GM21786 (cell line): Measurements from ENCODE around the gene RALBP1.
"Not testable (repeated sequence)": the region's sequence is repeated elsewhere in the genome, so short reads cannot be mapped to it uniquely, and the experiment has no call there.

Source experiments
- ATAC-seq: cut with Tn5 transposase; IDR thresholded peaks from one replicate; pipeline ENCODE4 v1.9.1; 2021; ENCODE audit not compliant: unreplicated experiment

The RALBP1 gene

GRCh38 chr18:9454061-9454703 lies 21.1 kb upstream of the RALBP1 start:
- ATAC-seq, result no peak

- ATAC-seq, result no peak
Measured at GRCh38 chr18:9455718-9456511, 19.4 kb upstream of the RALBP1 start.

GRCh38 chr18:9466127-9466526 lies 9.2 kb upstream of the RALBP1 start:
- no peak for ATAC-seq

GRCh38 chr18:9466846-9467245 lies 8.5 kb upstream of the RALBP1 start:
- no peak for ATAC-seq

DNA sequence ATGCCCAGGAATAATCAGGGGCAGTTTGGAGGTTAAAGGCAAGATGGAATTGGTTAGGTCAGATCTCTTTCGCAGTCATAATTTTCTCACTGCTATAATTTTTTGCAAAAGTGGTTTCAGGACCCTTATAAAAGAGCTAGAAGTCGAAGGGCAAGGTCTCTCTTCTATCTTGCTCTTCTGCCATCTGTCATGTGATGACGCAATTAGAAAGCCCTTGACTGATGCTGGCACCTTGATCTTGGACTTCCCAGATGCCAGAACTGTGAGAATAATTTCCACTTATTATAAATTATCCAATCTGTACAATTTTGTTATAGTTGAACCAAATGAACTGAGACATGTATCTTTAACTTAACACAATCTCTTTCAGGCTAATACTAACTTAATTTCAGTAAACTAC lies 6.3 kb upstream of the RALBP1 start:
- no peak for ATAC-seq

DNA sequence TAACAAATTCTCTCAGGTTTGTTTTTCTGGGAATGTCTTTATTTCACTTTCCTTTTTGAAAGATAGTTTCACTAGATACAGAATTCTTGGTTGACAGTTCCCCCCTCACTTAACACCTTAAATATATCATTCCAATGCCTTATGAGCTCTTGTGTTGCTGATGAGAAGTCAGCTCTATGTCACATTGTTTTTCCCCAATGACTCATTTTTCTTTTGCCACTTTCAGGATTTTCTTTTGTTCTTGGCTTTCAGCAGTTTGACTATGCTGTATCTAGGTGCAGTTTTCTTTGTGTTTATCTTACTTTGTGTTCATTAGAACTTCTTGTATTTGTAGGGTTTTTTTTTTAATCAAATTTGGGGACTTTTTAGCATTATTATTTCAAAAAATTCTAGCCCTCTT lies 5.6 kb upstream of the RALBP1 start:
- no peak for ATAC-seq

DNA sequence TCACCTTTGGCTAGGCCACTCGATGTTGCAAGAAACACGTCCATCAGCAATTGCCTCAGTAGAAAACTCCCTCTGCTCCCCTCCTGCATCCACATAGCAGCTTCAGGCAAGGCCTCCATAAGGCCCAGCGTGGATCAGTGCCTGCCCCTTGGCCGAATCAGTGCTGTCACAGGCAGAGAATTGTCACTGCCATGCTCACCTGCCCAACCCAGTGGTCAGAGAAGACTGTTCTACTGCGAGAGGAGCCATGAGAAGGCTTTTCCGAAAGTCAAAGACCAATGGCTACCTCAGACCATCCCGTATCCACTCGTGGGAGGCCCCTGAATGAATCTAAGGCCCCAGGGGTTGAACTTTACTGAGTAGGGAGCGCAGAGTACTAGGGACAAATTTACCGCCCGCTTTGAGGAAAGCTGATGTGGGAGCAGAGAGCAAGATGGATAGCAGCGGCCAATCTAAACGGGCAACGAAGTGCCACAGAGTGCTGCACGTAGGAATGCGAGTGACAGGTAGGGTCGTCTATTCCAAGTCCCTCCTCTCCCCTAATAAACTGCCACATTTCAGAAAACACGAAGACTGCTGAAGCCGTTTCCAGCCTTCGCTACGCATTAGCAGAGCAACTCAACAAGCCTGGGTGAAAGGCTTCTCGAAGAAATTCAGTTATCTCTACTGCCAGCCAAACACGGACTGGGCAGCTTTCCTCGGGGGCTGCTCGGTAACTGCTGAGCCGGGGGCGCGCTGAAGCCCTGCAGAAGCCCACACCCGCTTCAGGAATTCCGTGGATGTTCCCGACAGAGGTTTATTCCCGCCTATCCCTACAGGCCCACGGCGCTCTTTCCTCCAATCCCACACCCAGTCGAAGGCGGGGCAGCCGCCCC lies 968 bp upstream of the RALBP1 start:
- no peak for ATAC-seq

DNA sequence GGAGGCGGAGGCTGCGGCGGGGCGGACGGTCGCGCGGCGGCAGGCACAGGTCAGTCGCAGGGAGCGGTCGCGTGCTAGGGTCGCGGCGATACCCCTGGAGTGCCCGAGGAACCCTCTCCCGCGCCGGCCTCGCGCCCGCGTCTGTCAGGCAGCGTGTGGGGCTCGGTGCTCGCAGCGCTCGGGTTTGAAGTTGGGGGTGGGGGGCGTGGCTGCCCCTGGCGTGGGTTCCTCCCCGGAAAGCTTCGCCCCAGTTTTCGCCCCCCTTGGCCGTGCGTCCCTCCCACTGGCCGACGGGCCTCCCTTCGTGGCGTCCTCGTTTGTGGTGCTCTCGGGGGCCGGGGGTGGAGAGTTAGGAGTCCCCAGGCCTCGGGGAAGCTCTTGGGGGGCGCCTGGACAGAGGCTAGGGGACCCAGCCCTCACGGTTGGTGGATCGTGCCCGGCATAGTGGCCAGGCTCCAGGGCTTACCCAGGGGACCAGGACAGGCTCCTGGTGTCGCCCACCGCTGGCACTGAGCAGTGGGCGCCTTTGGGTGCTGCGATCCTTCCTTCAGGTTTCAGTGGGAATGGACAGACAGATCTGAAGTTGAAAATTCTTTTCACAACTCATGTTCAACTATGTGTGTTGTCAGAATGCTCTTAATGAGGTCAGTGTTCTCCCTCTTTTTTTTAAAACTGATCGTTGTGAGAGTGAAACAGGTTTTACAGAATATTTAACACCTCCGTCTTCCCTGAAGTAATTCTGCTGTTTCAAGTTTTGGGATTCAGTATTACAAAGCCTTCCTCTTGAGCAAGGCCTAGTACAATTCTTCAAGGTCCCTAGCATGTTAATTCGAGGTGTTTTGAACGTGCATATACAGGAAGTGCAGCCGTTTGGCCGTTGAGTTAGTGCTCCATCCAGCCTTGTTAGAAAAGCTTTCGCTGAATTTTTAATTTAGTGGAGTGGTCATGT lies 604 bp downstream of the RALBP1 start:
- peak; percentile 18 for ATAC-seq

GRCh38 chr18:9476949-9477348 lies 1.6 kb downstream of the RALBP1 start:
- ATAC-seq, result not testable (repeated sequence)

DNA sequence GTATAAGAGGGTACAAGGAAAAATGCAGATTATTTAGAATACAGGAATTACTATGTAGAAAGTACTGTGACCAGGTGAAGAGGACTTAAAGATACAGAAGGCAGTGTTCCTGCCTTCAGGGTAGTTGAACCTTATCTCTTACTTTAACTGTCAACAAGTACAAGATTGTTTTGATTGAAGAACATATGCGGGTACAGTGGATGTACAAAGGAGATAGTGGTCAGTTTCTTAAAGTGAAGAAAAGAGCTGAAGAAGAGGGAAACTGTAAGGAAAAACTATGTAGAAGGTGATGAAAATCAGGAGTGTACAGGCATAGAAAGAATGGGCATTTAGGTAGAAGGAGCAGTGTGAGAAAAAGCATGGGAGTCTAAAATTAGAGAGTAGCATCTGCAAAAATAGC lies 2.2 kb downstream of the RALBP1 start:
- ATAC-seq, result no peak

DNA sequence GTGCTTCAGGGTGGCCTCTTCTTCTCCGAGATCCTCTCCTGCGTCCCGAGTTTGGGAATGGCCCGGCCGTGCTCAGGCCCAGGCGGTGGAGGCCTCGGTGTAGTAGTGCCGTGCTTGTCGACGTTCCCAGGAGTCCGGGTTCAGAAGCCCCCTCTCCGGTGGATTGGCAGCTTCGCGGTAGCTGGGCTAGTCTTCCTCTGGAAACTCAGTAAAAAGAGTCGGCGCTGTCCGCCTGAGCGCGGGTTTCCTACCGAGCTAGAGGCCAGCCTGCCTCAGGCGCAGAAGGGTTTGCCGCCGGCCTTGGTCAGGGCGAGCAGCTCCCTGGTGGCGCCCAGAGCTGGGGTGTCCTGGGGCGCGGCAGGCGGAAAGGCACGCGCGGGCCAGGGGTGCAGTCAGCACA lies 3.2 kb downstream of the RALBP1 start:
- ATAC-seq, result no peak

DNA sequence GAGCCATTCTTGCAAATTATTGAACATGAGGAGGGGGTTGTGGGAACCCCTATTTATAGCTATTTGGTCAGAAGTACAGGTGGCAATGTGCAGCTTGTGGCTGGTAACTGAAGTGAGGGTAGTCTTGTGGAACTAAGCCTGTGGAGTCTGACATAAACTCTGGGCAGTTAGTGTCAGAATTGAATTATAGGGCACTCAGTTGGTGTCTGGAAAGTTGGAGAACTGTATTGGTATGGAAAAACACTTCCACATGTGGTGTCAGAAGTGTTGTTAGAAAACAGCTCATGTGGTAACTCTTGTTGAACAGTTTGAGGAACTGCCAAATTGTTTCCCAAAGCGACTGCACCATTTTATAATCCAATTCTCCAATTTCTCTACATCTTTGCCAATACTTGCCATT lies 7.5 kb downstream of the RALBP1 start:
- ATAC-seq, result no peak

GRCh38 chr18:9483526-9483925 lies 8.2 kb downstream of the RALBP1 start:
- no peak for ATAC-seq

DNA sequence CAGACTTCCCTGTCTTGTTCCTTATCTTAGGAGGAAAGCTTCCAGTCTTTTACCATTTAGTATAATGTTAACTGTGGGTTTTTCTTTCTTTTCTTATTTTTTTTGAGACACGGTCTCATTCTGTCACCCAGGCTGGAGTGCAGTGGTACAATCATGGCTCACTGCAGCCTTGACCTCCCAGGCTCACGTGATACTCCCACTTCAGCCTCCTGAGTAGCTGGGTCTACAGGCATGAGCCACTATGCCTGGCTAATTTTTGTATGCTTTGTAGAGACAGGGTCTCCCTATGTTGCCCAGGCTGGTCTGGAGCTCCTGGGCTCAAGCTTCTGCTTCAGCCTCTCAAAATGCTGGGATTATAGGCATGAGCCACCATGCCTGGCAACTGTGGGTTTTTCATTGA lies 9.5 kb downstream of the RALBP1 start:
- not testable (repeated sequence) for ATAC-seq

- ATAC-seq, result no peak
Measured at GRCh38 chr18:9488538-9488937, 13.2 kb downstream of the RALBP1 start.

DNA sequence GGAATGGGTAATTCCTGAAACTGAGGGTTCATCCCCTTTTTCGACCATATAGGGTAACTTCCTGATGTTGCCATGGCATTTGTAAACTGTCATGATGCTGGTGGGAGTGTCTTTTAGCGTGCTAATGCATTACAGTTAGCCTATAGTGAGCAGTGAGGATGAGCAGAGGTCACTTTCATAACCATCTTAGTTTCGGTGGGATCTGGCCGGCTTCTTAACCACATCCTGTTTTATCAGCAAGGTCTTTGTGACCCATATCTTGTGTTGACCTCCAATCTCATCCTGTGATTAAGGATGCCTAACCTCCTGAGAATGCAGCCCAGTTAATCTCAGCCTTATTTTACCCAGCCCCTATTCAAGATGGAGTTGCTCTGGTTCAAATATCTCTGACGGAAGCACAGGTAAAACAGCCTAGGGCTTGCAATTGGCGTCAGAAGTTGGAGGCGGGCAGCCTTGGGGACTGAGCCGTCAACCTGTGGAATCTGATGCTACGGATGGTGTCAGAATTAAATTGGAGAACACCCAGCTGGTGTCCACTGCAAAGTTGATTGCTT lies 19.5 kb downstream of the RALBP1 start:
- ATAC-seq, result peak; percentile 71

DNA sequence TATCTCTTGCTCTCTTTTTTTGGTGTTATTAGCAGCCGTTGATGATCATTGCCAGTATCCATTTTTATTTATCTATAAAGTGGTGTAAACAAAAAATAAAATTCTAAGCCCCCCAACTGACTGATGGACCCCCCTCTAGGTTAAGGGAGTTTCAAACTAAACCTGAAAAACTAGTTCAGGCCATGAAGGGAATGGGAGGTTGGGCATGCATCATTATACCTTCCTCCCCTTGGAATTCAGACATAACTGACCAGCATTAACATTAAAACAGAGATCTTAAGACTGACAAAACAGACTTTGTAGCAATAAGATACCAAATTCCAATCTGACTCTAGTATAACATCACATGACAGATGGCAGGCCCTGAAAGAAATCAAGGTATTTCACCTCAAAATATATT lies 20.2 kb downstream of the RALBP1 start:
- ATAC-seq, result no peak

- no peak for ATAC-seq
Measured at GRCh38 chr18:9495916-9496705, 20.8 kb downstream of the RALBP1 start.

- no peak for ATAC-seq
Measured at GRCh38 chr18:9506046-9506792, 30.9 kb downstream of the RALBP1 start.
